ENCODE results near the gene COL4A6.
"Not testable (repeated sequence)": the region's sequence is repeated elsewhere in the genome, so short reads cannot be mapped to it uniquely, and the experiment has no call there.

Gene COL4A6

DNA sequence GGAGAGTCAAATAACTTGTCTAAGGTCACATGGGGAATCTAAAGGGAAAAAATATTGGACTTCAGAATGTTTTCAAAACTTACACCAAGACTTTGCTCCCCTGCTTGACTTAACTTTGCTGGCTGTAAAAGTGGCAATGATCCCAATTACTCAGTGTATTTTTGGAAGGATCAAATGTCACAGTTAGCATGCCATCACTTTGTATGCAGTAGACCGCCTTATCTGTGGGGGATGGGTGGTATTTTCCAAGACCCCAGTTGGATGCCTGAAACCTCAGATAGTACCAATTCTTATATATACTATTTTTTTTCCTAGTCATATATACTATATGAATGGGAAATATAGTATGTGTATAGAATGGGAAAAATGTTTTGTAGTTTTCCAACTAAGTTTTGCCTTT is 53.4 kb downstream of the COL4A6 start:
- Histone ChIP-seq H3K27me3 (peaks cover 28 to 74% (median 65%) of the 10 kb centered on the region in 11 experiments; a peak in 21 of 22 replicates), H3K4me1 (no peaks in the 10 kb centered on the region), H3K4me2 (no peak overlapping the region), H3K4me3 (no peak overlapping the region), H3K9ac (no peak overlapping the region), H3K9me3 (replicated peaks in 1 of 11) (peaks cover 0 to 12% (median 5%) of the 10 kb centered on the region in 11 experiments; a peak in 9 of 22 replicates), H4K20me1 (no peaks in the 10 kb centered on the region; a peak in 1 of 22 replicates), H3K27ac (no peak overlapping the region), H3K36me3 (no peaks in the 10 kb centered on the region)
- TF ChIP-seq Cebpa-rat (IDR thresholded peaks at IDR 0.05) = no peak

DNA sequence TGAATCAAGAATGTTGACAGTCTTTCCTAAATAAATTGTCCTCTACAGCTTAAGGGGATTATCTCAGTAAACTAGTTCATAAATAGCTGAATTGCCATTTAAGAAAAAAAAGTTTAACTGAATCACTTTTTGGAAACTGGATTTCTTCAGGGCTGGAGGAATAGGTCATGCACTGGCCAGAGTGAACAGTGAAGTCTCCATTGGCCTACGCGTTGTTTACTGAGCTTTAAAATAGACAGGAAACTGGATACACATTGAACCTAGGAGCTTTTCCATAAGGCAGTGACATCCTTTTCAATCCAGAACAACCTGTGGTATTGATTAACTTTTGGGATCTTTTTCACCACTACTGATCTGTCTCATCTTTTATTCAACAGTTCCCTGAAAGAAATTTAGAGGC is 58.0 kb downstream of the COL4A6 start:
- no peak overlapping the region for H3K4me2 ChIP-seq
- H3K27ac ChIP-seq = no peak overlapping the region
- H3K27me3 ChIP-seq = peaks cover 41 to 94% (median 83%) of the 10 kb centered on the region in 11 experiments
- H3K4me3 ChIP-seq = no peak overlapping the region
- H3K36me3 ChIP-seq = no peaks in the 10 kb centered on the region
- no peaks in the 10 kb centered on the region for H3K4me1 ChIP-seq
- H3K9me3 ChIP-seq (replicated peaks in 1 of 11) = no peaks in the 10 kb centered on the region
- no peak overlapping the region for H3K9ac ChIP-seq
- no peaks in the 10 kb centered on the region; a peak in 1 of 22 replicates for H4K20me1 ChIP-seq
- TF ChIP-seq Cebpa-rat (IDR thresholded peaks at IDR 0.05) = no peak

DNA sequence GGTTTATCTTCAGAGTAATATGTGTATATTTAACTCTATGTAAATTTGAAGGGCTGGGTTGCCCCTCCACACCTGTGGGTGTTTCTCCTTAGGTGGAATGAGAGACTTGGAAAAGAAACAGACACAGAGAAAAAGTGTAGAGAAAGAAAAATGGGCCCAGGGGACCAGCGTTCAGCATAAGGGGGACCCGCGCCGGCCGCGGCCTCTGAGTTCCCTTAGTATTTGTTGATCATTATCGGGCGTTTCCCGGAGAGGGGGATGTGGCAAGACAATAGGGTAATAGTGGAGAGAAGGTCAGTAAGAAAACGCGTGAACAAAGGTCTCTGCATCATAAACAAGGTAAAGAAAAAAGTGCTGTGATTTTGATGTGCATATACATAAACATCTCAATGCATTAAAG is 61.4 kb downstream of the COL4A6 start:
- not testable (repeated sequence) for H3K9me3 ChIP-seq (replicated peaks in 1 of 11)

DNA sequence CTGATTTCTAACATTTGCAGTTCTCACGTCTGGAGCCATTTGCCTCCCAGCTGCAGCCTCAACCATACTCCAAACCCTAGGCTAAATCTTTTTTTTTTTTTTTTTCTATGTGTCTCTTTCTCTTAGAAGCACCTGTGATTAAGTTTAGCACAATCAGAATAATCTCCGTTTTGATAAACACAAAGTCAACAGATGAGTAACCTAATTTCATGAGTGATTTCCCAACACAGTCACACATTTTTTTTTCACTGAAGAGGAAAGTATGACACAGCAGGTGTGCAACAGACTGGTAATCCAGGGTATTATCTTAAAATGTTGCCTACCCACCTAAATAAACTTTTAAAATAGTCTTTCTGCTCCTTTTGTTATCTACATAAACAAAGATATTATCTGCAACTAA is 62.6 kb downstream of the COL4A6 start:
- H3K4me1 ChIP-seq; H3K4me2 ChIP-seq; H4K20me1 ChIP-seq; H3K36me3 ChIP-seq; H3K4me3 ChIP-seq; H3K9ac ChIP-seq; H3K9me3 ChIP-seq (replicated peaks in 1 of 11); H3K27ac ChIP-seq: not testable (repeated sequence)
- peaks cover 72 to 100% (median 97%) of the 10 kb centered on the region in 11 experiments for H3K27me3 ChIP-seq

More for the DNA sequence above, 61.4 kb downstream of the COL4A6 start:
- not testable (repeated sequence) for H3K4me1 ChIP-seq, H3K4me2 ChIP-seq, H3K27ac ChIP-seq, H4K20me1 ChIP-seq, H3K9ac ChIP-seq, H3K4me3 ChIP-seq, H3K36me3 ChIP-seq
- H3K27me3 ChIP-seq = peaks cover 68 to 100% (median 94%) of the 10 kb centered on the region in 11 experiments

DNA sequence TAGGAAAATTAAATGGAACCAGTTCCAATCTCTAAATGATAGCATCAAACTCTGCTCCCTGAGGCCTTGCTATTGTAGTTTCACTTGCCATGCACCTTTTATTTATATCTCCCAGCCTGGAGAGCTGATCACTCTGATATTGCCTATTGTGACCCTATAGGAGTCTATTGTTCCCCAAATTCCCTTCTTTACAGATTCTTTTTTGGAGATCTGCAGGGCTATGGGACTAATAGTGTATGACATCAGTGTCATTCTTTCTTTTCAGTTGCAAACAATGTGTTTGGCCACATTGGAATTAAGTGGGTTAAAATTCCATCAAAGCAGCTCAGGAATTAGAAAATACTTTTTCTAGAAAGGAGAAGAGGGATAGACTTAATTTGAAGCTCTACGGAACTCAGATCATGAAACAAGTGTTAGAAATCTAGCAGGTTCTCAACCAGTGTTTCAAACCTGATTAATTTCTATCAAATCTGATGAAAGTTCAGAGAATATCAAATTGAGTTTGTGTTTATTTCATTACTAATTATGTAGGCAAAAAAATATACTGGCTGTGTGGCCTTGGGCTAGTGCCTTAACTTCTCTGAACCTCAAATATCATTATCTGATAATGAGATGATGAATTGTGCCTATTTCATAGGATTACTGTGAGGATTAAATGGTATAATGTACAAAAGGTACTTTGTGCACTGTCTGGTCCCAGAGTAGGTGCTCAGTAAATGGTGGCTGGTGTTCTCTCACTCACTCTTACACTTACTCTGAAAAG is 71.4 kb downstream of the COL4A6 start:
- no peaks in the 10 kb centered on the region for H3K9me3 ChIP-seq (replicated peaks in 1 of 11)
- H3K4me3 ChIP-seq = no peak overlapping the region
- no peak overlapping the region for H3K4me2 ChIP-seq
- H3K9ac ChIP-seq = no peak overlapping the region
- H3K36me3 ChIP-seq = no peaks in the 10 kb centered on the region
- no peaks in the 10 kb centered on the region for H4K20me1 ChIP-seq
- TF ChIP-seq Cebpa-rat (IDR thresholded peaks at IDR 0.05) = no peak
- H3K27ac ChIP-seq = no peak overlapping the region
- peaks cover 56 to 99% (median 91%) of the 10 kb centered on the region in 11 experiments; a peak in 21 of 22 replicates for H3K27me3 ChIP-seq
- H3K4me1 ChIP-seq = no peaks in the 10 kb centered on the region

DNA sequence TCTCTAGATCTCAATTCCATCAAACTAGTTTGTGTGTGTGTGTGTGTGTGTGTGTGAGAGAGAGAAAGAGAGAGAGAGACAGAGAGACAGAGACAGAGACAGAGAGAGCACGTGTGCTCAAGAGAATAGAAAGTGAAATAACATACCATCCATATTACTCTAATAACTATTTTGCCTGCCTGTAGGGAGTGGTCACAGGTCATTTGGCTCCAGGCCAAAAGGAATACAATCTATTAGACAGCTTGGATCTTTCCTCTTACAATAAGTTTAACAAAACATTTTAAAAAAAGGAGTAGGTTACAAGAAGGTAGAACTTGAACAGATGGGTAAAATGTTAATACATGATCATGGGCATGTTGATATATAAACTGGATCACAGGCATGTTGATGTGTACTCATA is 76.2 kb downstream of the COL4A6 start:
- peaks cover 68 to 99% (median 97%) of the 10 kb centered on the region in 11 experiments; a peak in 21 of 22 replicates for H3K27me3 ChIP-seq
- peaks cover 0 to 4% (median 0%) of the 10 kb centered on the region in 10 experiments; a peak in 1 of 20 replicates for H3K4me1 ChIP-seq
- H4K20me1 ChIP-seq = no peaks in the 10 kb centered on the region
- H3K4me3 ChIP-seq = no peak overlapping the region
- no peak overlapping the region for H3K27ac ChIP-seq
- H3K9me3 ChIP-seq (replicated peaks in 1 of 11) = no peaks in the 10 kb centered on the region
- no peak overlapping the region for H3K9ac ChIP-seq
- H3K4me2 ChIP-seq = no peak overlapping the region
- no peak for TF ChIP-seq Cebpa-rat (IDR thresholded peaks at IDR 0.05)
- no peaks in the 10 kb centered on the region for H3K36me3 ChIP-seq

DNA sequence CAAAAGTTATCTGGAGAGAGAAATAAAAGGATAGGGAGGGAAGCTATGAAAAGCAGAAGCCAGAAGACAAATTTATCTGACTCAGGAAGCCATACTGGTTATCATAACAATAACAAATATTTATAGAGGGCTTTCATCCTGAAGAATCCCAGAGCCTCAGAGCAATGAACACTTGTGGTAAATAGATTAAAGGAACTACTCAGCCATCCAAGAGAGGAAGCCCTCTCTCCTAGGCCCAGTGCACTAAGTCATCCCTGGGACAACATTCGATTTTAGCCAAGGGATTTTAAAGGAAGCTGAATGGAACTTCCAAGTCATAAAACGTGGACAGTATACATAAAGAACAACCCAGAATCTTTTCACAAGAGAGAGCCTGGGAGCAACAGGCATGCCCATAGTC is 76.9 kb downstream of the COL4A6 start:
- Histone ChIP-seq H3K4me1 (peaks cover 0 to 4% (median 0%) of the 10 kb centered on the region in 10 experiments; a peak in 1 of 20 replicates), H3K27ac (no peak overlapping the region), H3K4me3 (no peak overlapping the region), H3K27me3 (peaks cover 70 to 99% (median 97%) of the 10 kb centered on the region in 11 experiments; a peak in 21 of 22 replicates), H3K9me3 (replicated peaks in 1 of 11) (no peaks in the 10 kb centered on the region), H3K4me2 (no peak overlapping the region), H4K20me1 (no peaks in the 10 kb centered on the region), H3K36me3 (no peaks in the 10 kb centered on the region), H3K9ac (no peak overlapping the region)
- TF ChIP-seq Cebpa-rat (IDR thresholded peaks at IDR 0.05) = no peak

DNA sequence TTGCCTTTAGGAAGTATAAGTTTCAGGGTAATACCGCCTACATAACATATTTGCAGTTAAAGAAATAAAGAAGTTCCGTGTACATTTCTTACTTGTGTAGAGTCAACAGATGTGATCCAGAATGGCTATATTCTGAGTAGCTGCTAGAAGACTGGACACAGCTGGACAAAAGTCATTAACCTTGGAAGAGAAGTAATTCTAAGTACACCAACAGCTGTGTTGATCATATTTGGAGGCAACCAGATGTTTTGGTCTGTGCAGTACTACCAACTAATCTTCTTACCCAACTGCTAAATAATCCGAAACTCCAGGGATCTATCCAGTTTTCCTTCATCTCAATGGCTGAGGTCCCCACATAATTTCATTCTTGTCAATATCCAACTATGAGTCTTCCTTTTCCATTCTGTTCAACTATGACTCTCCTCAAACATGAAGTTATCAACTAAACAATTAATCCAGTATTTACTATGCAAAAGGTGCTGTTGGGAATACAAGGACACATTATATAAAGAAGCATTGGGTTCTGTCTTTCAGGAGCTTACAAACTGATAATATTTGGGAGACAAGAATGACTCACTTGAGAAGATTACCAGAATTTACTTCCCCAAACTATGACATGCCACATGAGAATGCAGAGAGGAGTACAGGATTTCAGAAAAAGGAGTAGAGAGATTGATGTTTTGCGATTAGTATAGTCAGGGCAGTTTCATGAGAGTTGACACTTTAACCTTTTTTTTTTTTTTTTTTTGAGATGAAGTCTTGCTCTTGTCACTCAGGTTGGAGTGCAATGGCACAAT is 78.2 kb downstream of the COL4A6 start:
- Histone ChIP-seq H3K4me1 (peaks cover 0 to 4% (median 0%) of the 10 kb centered on the region in 10 experiments; a peak in 1 of 20 replicates), H3K9me3 (replicated peaks in 1 of 11) (no peaks in the 10 kb centered on the region), H3K27ac (no peak overlapping the region), H3K27me3 (peaks cover 69 to 99% (median 92%) of the 10 kb centered on the region in 11 experiments), H3K36me3 (no peaks in the 10 kb centered on the region), H4K20me1 (no peaks in the 10 kb centered on the region), H3K9ac (no peak overlapping the region), H3K4me3 (no peak overlapping the region), H3K4me2 (no peak overlapping the region)
- TF ChIP-seq Cebpa-rat (IDR thresholded peaks at IDR 0.05) = no peak

DNA sequence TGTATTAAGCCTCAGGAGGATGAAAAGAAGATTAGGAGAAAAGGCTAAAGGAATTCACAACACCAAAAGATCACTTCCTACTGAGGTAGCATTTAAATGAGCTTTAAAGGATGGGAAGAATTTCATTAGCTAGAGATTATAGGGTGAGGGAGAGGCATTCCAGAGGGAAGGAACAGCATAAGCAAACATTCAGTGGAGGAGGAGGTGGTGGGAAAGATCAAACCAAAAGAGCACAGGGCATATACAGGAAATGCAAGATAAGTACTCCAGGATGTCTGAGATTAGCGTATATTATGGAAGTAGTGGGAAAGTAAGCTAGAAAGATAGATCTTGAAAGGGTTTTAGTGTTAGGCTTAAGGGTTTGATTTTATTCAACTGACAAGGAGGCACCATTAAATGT is 84.8 kb downstream of the COL4A6 start:
- no peaks in the 10 kb centered on the region; a peak in 2 of 22 replicates for H4K20me1 ChIP-seq
- no peak overlapping the region for H3K4me2 ChIP-seq
- no peak overlapping the region for H3K4me3 ChIP-seq
- no peaks in the 10 kb centered on the region for H3K36me3 ChIP-seq
- peaks cover 72 to 98% (median 95%) of the 10 kb centered on the region in 11 experiments for H3K27me3 ChIP-seq
- TF ChIP-seq Cebpa-rat (IDR thresholded peaks at IDR 0.05) = no peak
- H3K27ac ChIP-seq = no peak overlapping the region
- H3K9ac ChIP-seq = no peak overlapping the region
- no peaks in the 10 kb centered on the region for H3K4me1 ChIP-seq
- H3K9me3 ChIP-seq (replicated peaks in 1 of 11) = no peaks in the 10 kb centered on the region

All from BLaER1 treated with 17β-estradiol and CSF1 and Interleukin-3, amounts not matched to agents 10 nM and 100 nM (cell line).